Mammary epithelial cell (primary cell): ENCODE results near the gene CCDC160.

Experiments
- CTCF ChIP-seq, 2 donors: IDR thresholded peaks in 1 of 2; conservative IDR thresholded peaks in 1 of 2; 2 replicates each; pipeline ENCODE4 v1.5.1; 2011 to 2012; ENCODE audit warnings: inconsistent platforms in 2 of 2, low read length in 2 of 2, mild to moderate bottlenecking in 2 of 2, control low read depth in 1 of 2, low read depth in 1 of 2; ENCODE audit not compliant: insufficient read depth in 1 of 2; ENCODE audit errors: extremely low read depth in 1 of 2
- EZH2 ChIP-seq: IDR thresholded peaks from 2 replicates; pipeline ENCODE4 v1.6.1; 2012; ENCODE audit warnings: low read length, inconsistent platforms, borderline replicate concordance

DNA sequence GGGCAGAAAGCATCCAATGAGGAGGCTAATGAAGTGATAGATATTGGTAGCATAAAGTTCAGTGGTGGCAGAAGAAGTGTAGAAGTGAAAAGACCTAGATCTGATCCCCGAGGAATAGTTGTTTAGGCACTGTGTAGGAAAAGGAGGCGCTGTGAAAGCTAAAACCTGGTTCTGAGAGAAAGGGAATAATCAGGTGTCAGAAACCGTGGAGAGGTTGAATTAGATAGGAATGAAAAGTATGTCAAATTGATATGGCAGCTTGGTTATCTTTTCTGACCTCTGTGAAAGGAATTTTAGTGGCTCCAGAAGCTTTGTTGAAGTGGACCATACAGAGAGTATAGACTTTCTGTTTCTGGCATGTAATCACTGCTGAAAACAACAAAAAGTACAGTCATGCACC is 30.8 kb upstream of the CCDC160 start:
- TF ChIP-seq CTCF (conservative IDR thresholded peaks at IDR 0.05 in 1 of 2, IDR thresholded peaks at IDR 0.05 in 1 of 2; ENCODE audit: extremely low read depth in 1 of 2, insufficient read depth in 1 of 2, low read depth in 1 of 2, low read length in 2 of 2) (no peak), EZH2 (no peak)
